DOHH2 (cell line): ENCODE measurements around the gene LRMDA.

Experiments used
- H3F3A ChIP-seq: fragments of 200-600 bp; sonication (generic), shearing (Covaris generic); 2 replicates; pipeline ENCODE4 v1.6.0; 2016; ENCODE audit warnings: antibody characterized with exemption, mild to moderate bottlenecking; ENCODE audit not compliant: control insufficient read depth, insufficient read depth
- H3K27ac ChIP-seq: fragments of 200-600 bp; sonication (generic); 2 replicates; pipeline ENCODE4 v1.5.1; 2014; ENCODE audit warnings: low read depth, mild to moderate bottlenecking, low read length, moderate library complexity
- H3K27me3 ChIP-seq: fragments of 200-600 bp; sonication (generic); 2 replicates; pipeline ENCODE4 v1.6.1; 2014; ENCODE audit warnings: mild to moderate bottlenecking, low read length, mixed read lengths; ENCODE audit not compliant: control insufficient read depth
- H3K36me3 ChIP-seq: fragments of 200-600 bp; sonication (generic); 2 replicates; pipeline ENCODE4 v1.6.1; 2014; ENCODE audit warnings: mild to moderate bottlenecking, low read length, moderate library complexity, mixed read lengths; ENCODE audit not compliant: control insufficient read depth
- H3K4me1 ChIP-seq: fragments of 200-600 bp; sonication (generic); 2 replicates; pipeline ENCODE4 v1.6.1; 2014; ENCODE audit warnings: mild to moderate bottlenecking, low read length, mixed read lengths; ENCODE audit not compliant: control insufficient read depth
- H3K4me2 ChIP-seq: fragments of 200-600 bp; sonication (generic); 2 replicates; pipeline ENCODE4 v1.6.0; 2014; ENCODE audit warnings: mild to moderate bottlenecking, low read length, moderate library complexity
- H3K4me3 ChIP-seq: fragments of 200-600 bp; sonication (generic); 2 replicates; pipeline ENCODE4 v1.5.1; 2014; ENCODE audit warnings: mild to moderate bottlenecking, low read length, mixed read lengths
- H3K79me2 ChIP-seq: fragments of 200-600 bp; sonication (generic); 2 replicates; pipeline ENCODE4 v1.6.1; 2014; ENCODE audit warnings: mild to moderate bottlenecking, low read length, mixed read lengths; ENCODE audit not compliant: control insufficient read depth
- H3K9me2 ChIP-seq: fragments of 200-600 bp; sonication (generic); replicated peaks from 2 replicates; pipeline ENCODE4 v1.6.1; 2014; ENCODE audit warnings: mild to moderate bottlenecking, low read length, mixed read lengths; ENCODE audit not compliant: control insufficient read depth
- H3K9me3 ChIP-seq: fragments of 200-600 bp; sonication (generic); 2 replicates; pipeline ENCODE4 v1.6.1; 2014; ENCODE audit warnings: antibody characterized with exemption, low read length, mixed read lengths; ENCODE audit not compliant: control insufficient read depth, insufficient read depth
- H4K20me1 ChIP-seq: fragments of 200-600 bp; sonication (generic); 2 replicates; pipeline ENCODE4 v1.6.0; 2014; ENCODE audit warnings: low read depth, mild to moderate bottlenecking, antibody characterized with exemption, low read length, moderate library complexity; ENCODE audit not compliant: control insufficient read depth, insufficient read depth
- EZH2phosphoT487 ChIP-seq: fragments of 200-600 bp; sonication (generic); IDR thresholded peaks from 2 replicates; pipeline ENCODE4 v1.6.1; 2017; ENCODE audit warnings: borderline replicate concordance, mild to moderate bottlenecking, antibody characterized with exemption, low read length, moderate library complexity, mixed read lengths
- TF ChIP-seq, protein P1 (sequence below): fragments of 200-600 bp; sonication (generic); IDR thresholded peaks from one replicate; pipeline ENCODE4 v1.5.1; 2014; ENCODE audit warnings: antibody characterized with exemption, mild to moderate bottlenecking, low read depth, low read length; ENCODE audit not compliant: poor library complexity, severe bottlenecking

The LRMDA gene

DNA sequence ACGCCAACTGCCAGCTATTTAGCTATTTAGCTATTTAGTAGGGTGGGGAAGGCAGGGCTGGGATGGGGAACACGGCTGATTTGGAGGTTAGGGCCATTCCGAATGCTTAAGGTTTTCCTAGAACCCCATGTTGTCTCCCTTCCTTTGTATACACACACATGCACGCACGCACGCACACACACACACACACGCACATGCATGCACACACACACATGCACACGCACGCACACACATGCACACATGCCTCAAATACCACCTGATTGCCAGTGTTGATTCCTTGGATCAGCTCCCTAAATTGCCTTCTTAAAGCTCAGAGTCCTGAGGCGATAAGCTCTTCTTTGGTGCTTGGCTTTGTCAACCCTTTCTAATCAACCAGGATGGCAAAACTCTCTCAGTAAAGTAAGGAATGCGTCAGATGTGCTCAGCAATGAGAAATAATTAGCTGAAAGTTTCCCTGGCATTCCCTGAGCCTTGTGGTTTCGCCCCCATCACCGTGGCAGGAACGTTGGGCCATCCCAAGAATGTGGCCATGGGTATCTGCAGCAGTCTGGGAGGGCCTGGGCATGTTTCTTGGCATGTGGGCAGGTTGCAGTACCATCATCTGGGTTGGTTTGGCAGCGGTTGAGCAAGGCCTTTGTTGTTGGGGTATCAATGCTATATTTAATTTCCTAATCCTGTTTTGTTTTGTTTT, 305.6 kb downstream of the LRMDA start:
- Histone ChIP-seq H3F3A (no peaks in the 10 kb centered on the region), H3K79me2 (no peaks in the 10 kb centered on the region), H3K9me2 (no peaks in the 10 kb centered on the region), H4K20me1 (no peaks in the 10 kb centered on the region), H3K36me3 (no peaks in the 10 kb centered on the region), H3K9me3 (no peaks in the 10 kb centered on the region), H3K4me1 (no peaks in the 10 kb centered on the region), H3K4me3 (no peak overlapping the region), H3K27ac (no peak overlapping the region), H3K27me3 (no peaks in the 10 kb centered on the region), H3K4me2 (no peak overlapping the region)
- TF ChIP-seq, protein P1, sequence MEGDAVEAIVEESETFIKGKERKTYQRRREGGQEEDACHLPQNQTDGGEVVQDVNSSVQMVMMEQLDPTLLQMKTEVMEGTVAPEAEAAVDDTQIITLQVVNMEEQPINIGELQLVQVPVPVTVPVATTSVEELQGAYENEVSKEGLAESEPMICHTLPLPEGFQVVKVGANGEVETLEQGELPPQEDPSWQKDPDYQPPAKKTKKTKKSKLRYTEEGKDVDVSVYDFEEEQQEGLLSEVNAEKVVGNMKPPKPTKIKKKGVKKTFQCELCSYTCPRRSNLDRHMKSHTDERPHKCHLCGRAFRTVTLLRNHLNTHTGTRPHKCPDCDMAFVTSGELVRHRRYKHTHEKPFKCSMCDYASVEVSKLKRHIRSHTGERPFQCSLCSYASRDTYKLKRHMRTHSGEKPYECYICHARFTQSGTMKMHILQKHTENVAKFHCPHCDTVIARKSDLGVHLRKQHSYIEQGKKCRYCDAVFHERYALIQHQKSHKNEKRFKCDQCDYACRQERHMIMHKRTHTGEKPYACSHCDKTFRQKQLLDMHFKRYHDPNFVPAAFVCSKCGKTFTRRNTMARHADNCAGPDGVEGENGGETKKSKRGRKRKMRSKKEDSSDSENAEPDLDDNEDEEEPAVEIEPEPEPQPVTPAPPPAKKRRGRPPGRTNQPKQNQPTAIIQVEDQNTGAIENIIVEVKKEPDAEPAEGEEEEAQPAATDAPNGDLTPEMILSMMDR = no peak
- no peak for TF ChIP-seq EZH2phosphoT487

DNA sequence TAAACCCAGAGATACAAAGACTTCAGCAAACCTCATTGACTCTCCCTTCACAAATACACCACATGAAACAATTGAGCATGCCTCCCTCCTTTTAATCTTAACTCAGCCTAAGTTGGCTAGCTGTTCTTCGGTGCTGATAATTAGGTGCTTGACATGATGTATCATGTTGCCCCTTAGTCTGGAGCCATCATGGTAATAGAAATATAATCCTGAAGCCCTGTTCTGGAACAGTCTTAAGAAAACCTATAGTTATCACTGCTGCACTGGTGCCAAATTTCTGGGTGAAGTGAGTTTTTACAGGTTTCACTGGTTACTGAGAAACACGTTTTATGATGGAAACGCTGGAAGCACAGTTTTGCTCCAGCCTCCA, 306.1 kb downstream of the LRMDA start:
- Histone ChIP-seq H3K4me2 (no peak overlapping the region), H3K36me3 (no peaks in the 10 kb centered on the region), H3K27me3 (no peaks in the 10 kb centered on the region), H3K9me2 (no peaks in the 10 kb centered on the region), H4K20me1 (no peaks in the 10 kb centered on the region), H3K4me3 (no peak overlapping the region), H3K4me1 (no peaks in the 10 kb centered on the region), H3K27ac (no peak overlapping the region), H3F3A (no peaks in the 10 kb centered on the region), H3K9me3 (no peaks in the 10 kb centered on the region), H3K79me2 (no peaks in the 10 kb centered on the region)
- TF ChIP-seq, protein P1 = no peak
- TF ChIP-seq EZH2phosphoT487 = no peak

DNA sequence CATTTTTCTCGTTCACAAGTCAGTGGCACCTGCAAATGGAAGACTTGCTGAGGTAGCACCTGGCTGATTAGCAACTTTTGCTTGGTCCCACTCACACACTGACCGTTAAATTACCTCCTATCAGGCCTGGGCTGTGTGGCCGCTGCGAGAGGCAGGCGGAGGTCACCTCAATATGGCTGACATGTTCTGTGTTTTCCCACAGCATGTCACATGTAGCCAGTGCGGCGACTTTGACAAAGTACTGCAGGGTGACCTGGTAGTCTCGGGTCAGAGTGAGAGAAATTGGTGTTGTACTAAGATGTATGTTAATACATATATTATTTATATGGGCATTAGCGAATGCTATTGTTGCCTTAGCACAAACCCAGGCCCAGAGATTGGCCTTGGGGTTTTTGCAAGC, 307.5 kb downstream of the LRMDA start:
- no peaks in the 10 kb centered on the region for H3K79me2 ChIP-seq
- H3K36me3 ChIP-seq = no peaks in the 10 kb centered on the region
- H4K20me1 ChIP-seq = no peaks in the 10 kb centered on the region
- H3K9me3 ChIP-seq = no peaks in the 10 kb centered on the region
- no peak overlapping the region for H3K4me2 ChIP-seq
- H3K4me3 ChIP-seq = no peak overlapping the region
- no peaks in the 10 kb centered on the region for H3F3A ChIP-seq
- H3K9me2 ChIP-seq = no peaks in the 10 kb centered on the region
- no peak for TF ChIP-seq EZH2phosphoT487
- TF ChIP-seq, protein P1 = no peak
- no peaks in the 10 kb centered on the region for H3K4me1 ChIP-seq
- H3K27ac ChIP-seq = no peak overlapping the region
- no peaks in the 10 kb centered on the region for H3K27me3 ChIP-seq
